HG03521 (cell line): Measurements from ENCODE around the gene ALOX15.
"Not testable (repeated sequence)": the region's sequence is repeated elsewhere in the genome, so short reads cannot be mapped to it uniquely, and the experiment has no call there.

Source experiments
- ATAC-seq: cut with Tn5 transposase; IDR thresholded peaks from one replicate; pipeline ENCODE4 v1.9.1; 2021; ENCODE audit warnings: mild to moderate bottlenecking, moderate library complexity; ENCODE audit not compliant: unreplicated experiment

ALOX15 gene

GRCh38 chr17:4652997-4653396 lies 11.5 kb upstream of the ALOX15 start:
- no peak for ATAC-seq

- ATAC-seq, result no peak
Observed at GRCh38 chr17:4648741-4649140, 7.3 kb upstream of the ALOX15 start.

- no peak for ATAC-seq
Observed at GRCh38 chr17:4645642-4646041, 4.2 kb upstream of the ALOX15 start.

- no peak for ATAC-seq
Observed at GRCh38 chr17:4643676-4644075, 2.2 kb upstream of the ALOX15 start.

- no peak for ATAC-seq
Observed at GRCh38 chr17:4642286-4642685, 808 bp upstream of the ALOX15 start.

GRCh38 chr17:4640569-4641188 lies 799 bp downstream of the ALOX15 start:
- not testable (repeated sequence) for ATAC-seq

- not testable (repeated sequence) for ATAC-seq
Observed at GRCh38 chr17:4639301-4640059, 2.0 kb downstream of the ALOX15 start.

GRCh38 chr17:4638766-4639165 lies 2.7 kb downstream of the ALOX15 start:
- not testable (repeated sequence) for ATAC-seq

- ATAC-seq, result no peak
Observed at GRCh38 chr17:4636474-4637100, 4.9 kb downstream of the ALOX15 start.

- ATAC-seq, result no peak
Observed at GRCh38 chr17:4635823-4636375, 5.6 kb downstream of the ALOX15 start.

GRCh38 chr17:4634976-4635375 lies 6.5 kb downstream of the ALOX15 start:
- no peak for ATAC-seq

GRCh38 chr17:4633643-4634042 lies 7.8 kb downstream of the ALOX15 start:
- no peak for ATAC-seq

- no peak for ATAC-seq
Observed at GRCh38 chr17:4632581-4632920, 8.9 kb downstream of the ALOX15 start.

- ATAC-seq, result no peak
Observed at GRCh38 chr17:4631836-4632580, 9.5 kb downstream of the ALOX15 start.

- no peak for ATAC-seq
Observed at GRCh38 chr17:4631431-4631830, 10.0 kb downstream of the ALOX15 start.

GRCh38 chr17:4626734-4627256 lies 14.7 kb downstream of the ALOX15 start:
- no peak for ATAC-seq

- ATAC-seq, result no peak
Observed at GRCh38 chr17:4625181-4625617, 16.3 kb downstream of the ALOX15 start.

GRCh38 chr17:4624451-4624911 lies 17.0 kb downstream of the ALOX15 start:
- ATAC-seq, result not testable (repeated sequence)

- ATAC-seq, result no peak
Observed at GRCh38 chr17:4623249-4623648, 18.2 kb downstream of the ALOX15 start.

- no peak for ATAC-seq
Observed at GRCh38 chr17:4622375-4622774, 19.1 kb downstream of the ALOX15 start.
